ENCODE results near the gene MYH11.
"Not testable (repeated sequence)": the region's sequence is repeated elsewhere in the genome, so short reads cannot be mapped to it uniquely, and the experiment has no call there.

MYH11 gene

GRCh38 chr16:15671530-15672117 lies 185.2 kb downstream of the MYH11 start:
- TF ChIP-seq CTCF (IDR thresholded peaks at IDR 0.05; ENCODE audit: borderline replicate concordance, insufficient read depth, low read depth, low read length), result no peak
- no peak overlapping the region for H3K4me3 ChIP-seq (ENCODE audit: low read depth, low read length)

DNA sequence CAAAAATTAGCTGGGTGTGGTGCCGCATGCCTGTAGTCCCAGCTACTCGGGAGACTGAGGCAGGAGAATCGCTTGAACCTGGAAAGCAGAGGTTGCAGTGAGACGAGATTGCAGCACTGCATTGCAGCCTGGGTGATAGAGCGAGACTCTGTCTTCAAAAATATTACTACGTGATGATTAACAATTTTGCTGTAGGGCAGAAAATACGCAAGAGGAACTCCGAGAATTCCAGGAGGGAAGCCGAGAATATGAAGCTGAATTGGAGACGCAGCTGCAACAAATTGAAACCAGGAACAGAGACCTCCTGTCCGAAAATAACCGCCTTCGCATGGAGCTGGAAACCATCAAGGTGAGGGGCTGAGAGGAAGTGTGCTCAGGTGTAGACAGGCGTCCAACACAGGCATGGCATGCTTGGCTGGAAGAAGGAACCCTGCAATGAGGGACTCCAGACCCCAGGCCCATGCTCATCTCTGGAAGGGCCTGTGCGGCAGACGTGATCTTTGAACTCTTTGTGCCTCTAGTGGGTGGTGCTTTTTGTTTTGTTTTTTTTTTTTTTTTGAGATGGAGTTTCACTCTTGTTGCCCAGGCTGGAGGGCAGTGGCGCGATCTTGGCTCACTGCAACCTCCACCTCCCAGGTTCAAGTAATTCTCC lies 189.6 kb downstream of the MYH11 start:
- no peak overlapping the region for H3K4me3 ChIP-seq (ENCODE audit: low read depth, low read length)
- TF ChIP-seq CTCF (IDR thresholded peaks at IDR 0.05; ENCODE audit: borderline replicate concordance, insufficient read depth, low read depth, low read length), result no peak

DNA sequence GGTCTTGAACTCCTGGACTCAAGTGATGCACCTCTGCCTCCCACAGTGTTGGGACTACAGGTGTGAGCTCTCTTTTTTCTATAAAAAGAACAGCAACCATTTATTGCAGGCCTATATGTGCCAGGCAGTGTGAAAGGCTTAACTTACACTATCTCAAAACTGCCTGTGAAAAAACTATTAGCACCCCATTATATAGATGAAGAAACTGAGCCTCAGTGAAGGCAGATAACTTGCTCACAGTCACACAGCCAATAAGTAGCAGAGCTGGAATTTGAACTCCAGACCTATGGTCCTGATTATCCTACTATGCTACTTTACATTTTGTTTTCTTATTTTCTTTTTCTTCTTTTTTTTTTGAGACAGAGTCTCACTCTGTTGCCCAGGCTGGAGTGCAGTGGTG lies 191.7 kb downstream of the MYH11 start:
- TF ChIP-seq CTCF (IDR thresholded peaks at IDR 0.05; ENCODE audit: borderline replicate concordance, insufficient read depth, low read depth, low read length), result no peak

DNA sequence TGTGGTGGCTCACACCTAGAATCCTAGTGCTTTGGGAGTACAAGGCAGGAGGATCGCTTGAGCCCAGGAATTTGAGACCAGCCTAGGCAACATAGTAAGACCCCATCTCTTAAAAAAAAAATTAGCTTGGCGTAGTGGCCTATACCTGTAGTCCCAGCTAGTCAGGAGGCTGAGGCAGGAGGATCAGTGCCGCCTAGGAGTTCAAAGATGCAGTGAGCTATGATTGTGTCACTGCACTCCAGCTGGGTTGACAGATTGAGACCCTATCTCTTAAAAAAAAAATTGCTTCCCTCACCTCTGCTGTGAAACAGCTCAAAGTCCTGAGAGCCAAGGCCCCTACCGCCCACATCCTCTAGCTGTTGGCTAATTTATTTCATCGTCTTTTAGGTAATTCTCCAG lies 196.6 kb downstream of the MYH11 start:
- no peak overlapping the region for H3K4me3 ChIP-seq (ENCODE audit: low read depth, low read length)
- TF ChIP-seq CTCF (IDR thresholded peaks at IDR 0.05; ENCODE audit: borderline replicate concordance, insufficient read depth, low read depth, low read length), result no peak

More for the DNA sequence above, 191.7 kb downstream of the MYH11 start:
- no peak overlapping the region for H3K4me3 ChIP-seq (ENCODE audit: low read depth, low read length)

DNA sequence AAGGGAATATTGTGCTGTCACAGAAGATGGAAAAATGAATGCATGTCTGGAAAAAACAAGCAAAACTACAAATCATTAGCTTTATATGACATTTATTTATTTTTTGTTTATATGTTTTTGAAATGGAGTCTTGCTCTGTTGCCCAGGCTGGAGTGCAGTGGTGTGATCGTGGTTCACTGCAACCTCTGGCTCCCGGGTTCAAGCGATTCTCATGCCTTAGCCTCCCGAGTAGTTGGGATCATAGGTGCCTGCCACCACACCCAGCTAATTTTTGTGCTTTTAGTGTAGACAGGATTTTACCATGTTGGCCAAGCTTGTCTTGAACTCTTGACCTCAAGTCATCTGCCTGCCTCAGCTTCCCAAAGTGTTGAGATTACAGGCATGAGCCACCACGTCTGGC lies 198.3 kb downstream of the MYH11 start:
- H3K4me3 ChIP-seq (ENCODE audit: low read depth, low read length), result no peak overlapping the region
- TF ChIP-seq CTCF (IDR thresholded peaks at IDR 0.05; ENCODE audit: borderline replicate concordance, insufficient read depth, low read depth, low read length), result no peak

DNA sequence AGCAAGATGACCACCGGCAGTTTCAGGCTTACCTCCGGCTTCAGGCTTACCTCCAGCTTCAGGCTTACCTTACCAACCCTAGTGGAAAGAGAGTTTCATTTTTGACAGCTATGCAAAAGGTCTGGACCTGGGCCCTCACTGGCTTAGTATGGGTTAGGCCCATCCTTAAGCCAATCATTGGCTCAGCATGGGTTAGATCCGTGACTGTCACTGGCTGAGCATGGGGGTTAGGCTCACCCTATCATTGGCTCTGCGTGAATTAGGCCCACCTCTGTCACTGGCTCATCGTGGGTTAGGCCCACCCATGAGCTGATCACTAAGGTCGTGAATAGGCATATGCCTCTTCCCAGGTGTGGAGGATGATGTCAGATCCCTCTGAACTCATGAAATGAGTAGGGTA lies 198.7 kb downstream of the MYH11 start:
- H3K4me3 ChIP-seq (ENCODE audit: low read depth, low read length), result no peak overlapping the region
- TF ChIP-seq CTCF (IDR thresholded peaks at IDR 0.05; ENCODE audit: borderline replicate concordance, insufficient read depth, low read depth, low read length), result no peak

DNA sequence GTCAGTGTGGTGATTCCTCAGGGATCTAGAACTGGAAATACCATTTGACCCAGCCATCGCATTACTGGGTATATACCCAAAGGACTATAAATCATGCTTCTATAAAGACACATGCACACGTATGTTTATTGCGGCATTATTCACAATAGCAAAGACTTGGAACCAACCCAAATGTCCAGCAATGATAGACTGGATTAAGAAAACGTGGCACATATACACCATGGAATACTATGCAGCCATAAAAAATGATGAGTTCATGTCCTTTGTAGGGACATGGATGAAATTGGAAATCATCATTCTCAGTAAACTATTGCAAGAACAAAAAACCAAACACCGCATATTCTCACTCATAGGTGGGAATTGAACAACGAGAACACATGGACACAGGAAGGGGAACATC lies 201.3 kb downstream of the MYH11 start:
- not testable (repeated sequence) for H3K4me3 ChIP-seq (ENCODE audit: low read depth, low read length)

Measured in GM12875 (cell line).